KBM-7 (cell line): ENCODE data around the gene CD27.
"Not testable (repeated sequence)": the region's sequence is repeated elsewhere in the genome, so short reads cannot be mapped to it uniquely, and the experiment has no call there.

Experiments
- DNase-seq: peaks from one replicate; pipeline ENCODE4 v3.0.0-alpha.2; 2015
- in situ Hi-C: fragments of 300-500 bp; cut with MboI; formaldehyde crosslinking; loops from 2 replicates; pipeline ENCODE4 v1.14.3; 2020; ENCODE audit warnings: low sequenced_read_pairs, low pct_unique_long_range_greater_than_20kb, mixed read lengths

The CD27 gene

DNA sequence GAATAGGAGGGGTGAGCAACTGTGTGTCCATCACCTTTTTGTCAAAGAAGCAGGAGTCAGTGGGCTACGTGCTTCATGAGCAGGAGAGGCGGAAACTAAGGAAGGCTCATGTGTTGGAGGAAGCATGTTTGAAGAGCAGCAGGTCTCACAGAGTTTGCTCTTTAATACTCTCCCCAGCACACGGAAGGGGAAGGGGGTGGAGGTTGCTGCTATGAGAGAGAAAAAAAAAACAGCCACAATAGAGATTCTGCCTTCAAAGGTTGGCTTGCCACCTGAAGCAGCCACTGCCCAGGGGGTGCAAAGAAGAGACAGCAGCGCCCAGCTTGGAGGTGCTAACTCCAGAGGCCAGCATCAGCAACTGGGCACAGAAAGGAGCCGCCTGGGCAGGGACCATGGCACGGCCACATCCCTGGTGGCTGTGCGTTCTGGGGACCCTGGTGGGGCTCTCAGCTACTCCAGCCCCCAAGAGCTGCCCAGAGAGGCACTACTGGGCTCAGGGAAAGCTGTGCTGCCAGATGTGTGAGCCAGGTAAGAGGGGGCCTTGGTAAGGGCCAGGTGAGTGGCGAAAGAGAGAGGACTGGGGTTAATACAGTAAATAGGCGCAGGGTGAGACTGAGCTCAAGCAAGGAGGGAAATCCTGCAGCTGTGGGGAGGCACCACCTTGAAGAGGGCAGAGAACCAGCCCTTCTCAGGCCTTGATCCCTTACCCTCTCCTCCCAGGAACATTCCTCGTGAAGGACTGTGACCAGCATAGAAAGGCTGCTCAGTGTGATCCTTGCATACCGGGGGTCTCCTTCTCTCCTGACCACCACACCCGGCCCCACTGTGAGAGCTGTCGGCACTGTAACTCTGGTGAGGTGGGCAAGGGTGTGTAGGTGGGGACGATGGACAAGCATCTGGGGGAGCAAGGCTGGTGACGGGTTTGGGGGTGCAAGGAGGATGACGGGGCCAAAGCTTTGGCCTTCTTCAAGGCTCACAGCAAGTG is at the start of gene CD27:
CD27 (plus strand) TSS at position 252 of the 985 bp plus-strand sequence; CDS start at position 393, 141 bp downstream.
- in situ Hi-C loops, result no loop called here
- DNase-seq, result no peak

DNA sequence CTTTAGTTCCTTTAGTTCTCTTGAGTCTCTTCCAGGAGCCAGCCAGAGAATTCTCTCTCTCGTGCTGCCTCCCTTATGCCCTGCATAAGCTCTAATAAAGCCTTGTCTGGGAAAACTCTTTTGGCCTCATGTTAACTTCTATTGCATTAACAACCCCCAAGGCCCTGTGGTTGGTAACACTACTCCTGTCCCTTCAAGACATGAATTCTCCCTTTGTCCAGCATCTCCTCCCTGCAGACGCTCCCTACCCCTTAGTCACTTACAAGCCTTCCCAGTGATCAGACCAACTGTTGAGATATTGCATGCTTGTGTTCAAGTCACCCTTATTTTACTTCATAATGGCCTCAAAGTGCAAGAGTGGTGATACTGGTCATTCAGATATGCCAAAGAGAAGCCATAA is 48.7 kb upstream of the CD27 start:
- in situ Hi-C loops, result no loop called here
- no peak for DNase-seq

DNA sequence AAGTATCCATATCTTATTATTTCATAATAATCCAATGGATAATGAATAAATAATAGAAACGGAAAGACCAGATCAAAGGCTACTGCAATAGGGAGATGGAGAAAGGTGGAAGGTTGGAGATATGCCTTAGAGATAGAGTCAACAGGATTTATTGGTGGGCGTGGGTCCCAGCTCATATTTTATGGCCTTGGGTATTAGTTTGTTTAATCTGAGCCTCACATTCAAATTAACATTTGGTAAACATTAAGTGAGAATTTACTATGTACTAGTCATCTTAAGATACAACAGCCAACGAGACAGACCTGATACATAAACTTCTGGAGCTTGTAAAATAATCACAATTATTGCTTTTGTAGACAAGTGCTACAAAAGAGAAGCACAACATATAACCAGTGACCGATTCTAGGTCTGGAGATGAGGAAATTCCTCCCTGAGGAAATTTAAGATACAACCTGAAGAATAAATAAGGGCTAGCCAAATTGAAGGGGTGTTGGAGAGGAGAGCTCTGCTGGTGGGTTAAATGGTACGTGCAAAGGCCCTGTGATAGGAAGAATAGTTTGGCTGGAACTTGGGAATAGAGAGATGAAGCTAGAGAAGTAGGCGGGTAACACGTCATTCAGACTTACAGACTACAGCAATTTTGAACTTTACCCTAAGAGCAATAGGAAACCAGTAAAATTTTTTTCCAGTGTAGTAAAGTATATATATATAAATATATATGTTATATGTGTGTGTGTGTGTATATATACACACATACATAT is 44.7 kb upstream of the CD27 start:
- in situ Hi-C loops, result no loop called here
- no peak for DNase-seq

DNA sequence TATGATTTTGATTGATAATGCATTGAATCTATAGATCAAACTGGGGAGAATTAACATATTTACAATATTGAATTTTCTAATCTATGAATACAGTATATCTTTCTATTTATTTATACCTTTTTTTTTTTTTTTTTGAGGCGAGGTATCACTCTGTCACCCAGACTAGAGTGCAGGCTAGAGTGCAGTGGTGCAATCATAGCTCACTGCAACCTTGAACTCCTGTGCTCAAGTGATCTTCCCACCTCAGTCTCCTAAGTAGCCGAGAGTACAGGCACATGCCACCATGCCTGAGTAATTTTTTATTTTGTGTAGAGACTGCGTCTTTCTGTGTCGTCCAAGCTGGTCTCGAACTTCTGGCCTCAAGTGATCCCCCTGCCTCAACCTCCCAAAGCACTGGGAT is 40.4 kb upstream of the CD27 start:
- no peak for DNase-seq
- in situ Hi-C loops, result no loop called here

DNA sequence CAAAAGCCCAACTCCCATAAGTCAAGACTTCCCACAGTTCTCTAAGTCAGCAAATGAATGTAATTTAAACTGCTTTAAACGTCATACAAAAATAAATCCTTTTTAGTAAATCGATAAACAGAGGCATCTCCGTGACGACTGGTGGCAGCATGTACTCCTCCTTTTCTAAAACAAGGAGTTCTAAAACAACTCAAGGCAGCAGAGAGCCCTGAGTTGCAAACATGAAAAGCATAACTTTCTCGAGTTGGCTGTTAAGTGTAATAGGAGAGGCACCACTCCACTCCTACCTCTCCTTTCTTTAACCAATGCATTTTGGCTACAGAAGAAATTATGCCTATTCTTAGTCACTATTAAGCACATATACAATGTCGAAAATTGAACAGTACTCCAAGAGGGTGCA is 38.8 kb upstream of the CD27 start:
- in situ Hi-C loops, result no loop called here

DNA sequence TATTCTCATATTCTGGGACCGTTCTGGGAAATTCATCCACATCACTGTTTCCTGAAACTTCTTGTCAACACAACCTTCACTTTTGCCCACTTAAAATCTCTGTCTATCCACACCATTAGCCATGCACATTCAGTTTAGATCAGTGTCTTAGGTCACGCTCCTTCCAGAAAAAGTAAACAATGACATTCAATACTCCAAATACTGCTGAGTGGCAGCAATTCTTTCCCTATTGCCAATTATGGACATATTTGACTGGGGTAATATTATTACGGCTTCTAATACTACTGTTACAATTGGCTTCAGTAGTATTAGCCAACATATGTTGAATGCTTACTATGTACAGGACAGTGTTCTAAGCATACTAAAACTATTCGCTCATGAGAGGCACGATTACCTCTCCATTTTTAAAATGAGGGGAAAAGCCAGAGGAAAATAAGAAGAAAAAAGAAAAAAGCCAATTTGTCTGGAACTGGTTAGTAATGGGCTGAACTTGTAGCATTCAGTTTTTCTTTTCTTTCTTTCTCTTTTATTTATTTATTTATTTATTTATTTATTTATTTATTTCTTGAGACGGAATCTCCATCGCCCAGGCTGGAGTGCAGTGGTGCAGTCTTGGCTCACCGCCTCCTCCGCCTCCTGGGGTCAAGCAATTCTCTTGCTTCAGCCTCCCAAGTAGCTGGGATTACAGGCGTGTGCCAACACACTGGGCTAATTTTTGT is 37.4 kb upstream of the CD27 start:
- no peak for DNase-seq
- in situ Hi-C loops, result no loop called here

More for the DNA sequence above, 38.8 kb upstream of the CD27 start:
- no peak for DNase-seq

DNA sequence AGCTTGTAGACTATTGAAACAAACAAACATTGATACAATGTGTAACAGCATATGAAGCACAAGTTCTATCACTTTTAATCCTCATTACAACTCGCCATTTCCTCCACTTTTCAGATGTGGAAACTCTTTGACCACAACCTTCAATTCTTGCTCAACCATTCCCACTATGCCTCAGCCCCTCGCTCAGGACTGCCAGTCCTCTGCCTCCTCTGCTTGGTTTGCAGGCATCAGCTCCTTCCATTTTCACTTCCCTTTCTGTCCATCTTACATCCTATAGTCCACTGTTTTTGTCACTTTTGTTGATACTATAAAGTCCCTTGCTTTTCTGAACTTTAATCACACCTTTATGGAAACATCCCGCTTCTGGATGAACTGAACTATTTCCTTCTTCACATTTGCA is 28.2 kb upstream of the CD27 start:
- in situ Hi-C loops, result no loop called here
- peak; percentile 54 for DNase-seq

DNA sequence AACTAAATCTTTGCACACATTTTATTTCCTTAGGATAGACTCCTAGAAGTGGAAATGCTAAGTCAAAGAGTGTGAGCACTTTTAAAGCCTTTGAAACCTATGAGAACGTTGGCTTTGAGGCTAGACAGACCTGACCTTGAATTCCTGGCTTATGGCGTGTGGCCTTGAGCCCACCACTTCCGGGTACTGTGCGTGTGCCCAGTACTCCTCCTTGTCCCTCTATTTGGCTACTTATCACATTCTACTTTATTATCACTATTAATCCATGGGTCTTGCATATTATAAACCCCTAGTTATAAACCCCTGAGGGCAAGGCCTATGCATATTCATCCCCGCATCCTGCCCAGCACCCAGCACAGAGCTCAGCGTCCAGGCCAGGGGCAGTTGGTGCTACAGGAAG is 26.0 kb upstream of the CD27 start:
- in situ Hi-C loops, result no loop called here
- no peak for DNase-seq

DNA sequence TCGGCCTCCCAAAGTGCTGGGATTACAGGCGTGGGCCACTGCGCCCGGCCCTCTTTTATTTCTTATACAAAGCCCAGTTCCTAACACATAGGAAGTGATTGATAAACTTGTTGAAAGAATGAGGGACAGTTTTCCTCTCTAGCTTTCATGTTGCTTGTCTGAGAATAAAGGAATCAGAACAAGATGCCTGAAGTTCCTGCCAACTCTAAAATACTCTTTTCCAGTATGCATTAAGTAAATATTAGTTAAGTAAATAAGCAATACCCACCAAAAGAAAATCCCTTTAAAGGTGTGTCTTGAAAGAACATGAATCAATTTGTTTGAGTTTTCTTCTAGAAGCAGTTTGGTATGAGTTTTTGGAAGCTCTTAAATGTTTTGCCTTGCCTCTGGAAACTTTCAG is 24.4 kb upstream of the CD27 start:
- in situ Hi-C loops, result no loop called here

DNA sequence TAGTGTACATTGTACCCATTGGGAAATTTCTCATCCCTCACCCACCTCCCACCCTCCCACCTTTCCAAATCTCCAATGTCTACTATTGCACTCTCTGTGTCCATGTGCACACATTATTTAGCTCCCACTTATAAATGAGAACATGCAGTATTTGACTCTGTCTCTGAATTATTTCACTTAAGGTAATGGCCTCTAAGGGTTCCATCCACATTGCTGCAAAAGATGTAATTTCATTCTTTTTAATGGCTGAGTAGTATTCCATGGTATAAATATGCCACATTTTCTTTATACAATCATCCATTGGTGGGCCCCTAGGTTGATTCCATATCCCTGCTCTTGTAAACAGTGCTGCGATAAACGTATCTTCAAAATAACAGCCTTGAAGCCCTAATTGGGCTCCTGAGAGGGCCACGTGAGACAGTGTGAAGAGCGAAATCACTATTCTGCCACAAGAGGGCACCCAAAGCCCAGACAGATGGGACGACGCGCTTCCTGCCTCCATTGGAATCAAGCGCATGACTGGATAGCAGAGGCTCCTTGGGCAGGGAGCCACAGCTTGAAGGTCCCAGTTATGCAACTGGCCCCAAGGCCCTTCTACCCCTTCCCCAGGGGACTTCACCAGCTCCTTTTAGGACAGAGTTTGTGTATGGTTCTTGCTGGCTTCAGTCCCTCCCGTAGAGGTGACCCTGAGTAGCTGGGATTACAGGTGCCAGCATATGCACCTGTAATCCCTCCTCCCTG is 21.3 kb upstream of the CD27 start:
- in situ Hi-C loops, result no loop called here
- peak; percentile 93 for DNase-seq

More for the DNA sequence above, 24.4 kb upstream of the CD27 start:
- DNase-seq, result no peak

DNA sequence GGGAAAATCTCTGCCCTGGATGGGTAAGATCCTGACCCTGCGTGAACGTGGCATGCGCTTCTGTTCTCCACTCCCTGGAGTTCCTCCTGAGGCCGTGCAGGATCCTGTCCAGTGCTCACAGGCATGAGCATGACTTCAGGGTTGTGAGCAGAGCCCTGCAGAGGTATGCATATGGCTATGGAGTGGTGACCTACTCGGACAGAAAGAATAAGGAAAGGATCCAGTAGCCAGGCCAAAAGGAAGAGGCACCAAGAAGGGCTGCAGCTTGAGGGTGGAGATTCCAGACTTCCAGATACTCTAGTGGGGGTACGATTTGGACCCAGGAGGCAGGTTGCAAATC is 20.8 kb upstream of the CD27 start:
- in situ Hi-C loops, result no loop called here
- no peak for DNase-seq

DNA sequence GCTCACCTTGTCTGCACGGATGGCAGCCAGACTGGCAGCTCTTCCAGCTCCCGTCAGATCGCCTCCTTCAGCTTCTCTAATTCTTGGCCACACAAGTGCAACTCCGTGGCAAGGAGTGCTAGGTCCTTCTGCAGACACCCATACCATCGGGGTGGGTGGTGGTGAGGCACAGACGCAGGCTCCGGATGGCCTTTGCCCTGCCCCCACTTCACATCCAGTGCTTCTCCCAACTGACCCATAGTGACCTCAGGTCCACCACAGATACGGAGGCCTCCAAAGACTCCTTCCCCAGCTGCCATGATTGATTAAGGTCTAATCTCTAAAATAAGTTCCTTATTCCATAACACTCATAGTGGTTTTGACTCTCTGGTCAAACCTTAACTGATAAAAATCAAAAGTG is 19.9 kb upstream of the CD27 start:
- DNase-seq, result no peak
- in situ Hi-C loops, result no loop called here

DNA sequence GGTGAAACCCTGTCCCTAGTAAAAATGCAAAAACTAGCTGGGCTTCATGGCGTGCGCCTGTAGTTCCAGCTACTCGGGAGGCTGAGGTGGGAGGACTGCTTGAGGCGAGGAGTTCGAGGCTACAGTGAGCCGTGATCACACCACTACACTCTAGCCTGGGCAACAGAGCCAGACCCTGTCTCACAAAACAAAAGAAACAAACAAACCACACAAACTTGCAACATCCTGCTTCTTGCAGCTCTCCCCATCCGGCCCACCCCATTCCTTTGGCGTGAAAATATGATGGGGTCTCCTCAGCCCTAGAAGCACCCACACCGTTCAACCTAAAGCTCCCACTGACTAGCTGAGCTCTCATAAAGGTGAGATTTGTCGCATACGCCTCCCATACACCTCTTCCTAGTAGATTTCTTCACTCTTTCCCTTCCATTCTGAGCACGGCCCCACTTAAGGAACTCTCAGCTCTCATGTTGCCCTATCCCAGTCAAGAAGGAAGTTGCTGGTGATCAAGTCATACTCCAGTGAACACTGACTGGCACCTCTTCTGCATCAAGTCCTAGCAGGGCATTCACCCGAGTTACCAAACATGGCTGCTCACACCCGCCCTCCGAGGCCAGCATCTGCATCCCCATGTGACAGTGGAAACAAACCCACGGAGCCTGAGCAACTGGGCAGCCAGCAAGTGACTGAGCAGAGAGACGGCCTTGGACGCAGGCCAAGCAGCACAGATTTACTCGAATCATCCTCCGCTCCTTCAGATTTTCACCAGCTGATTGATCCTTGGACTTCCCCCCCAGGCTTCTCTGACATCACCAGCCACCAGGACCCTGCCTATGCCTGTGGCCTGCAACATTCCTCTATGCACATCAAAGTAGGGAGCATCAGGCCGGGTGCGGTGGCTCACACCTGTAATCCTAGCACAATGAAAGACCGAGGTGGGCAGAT is 18.9 kb upstream of the CD27 start:
- DNase-seq, result peak; percentile 55
- in situ Hi-C loops, result no loop called here

DNA sequence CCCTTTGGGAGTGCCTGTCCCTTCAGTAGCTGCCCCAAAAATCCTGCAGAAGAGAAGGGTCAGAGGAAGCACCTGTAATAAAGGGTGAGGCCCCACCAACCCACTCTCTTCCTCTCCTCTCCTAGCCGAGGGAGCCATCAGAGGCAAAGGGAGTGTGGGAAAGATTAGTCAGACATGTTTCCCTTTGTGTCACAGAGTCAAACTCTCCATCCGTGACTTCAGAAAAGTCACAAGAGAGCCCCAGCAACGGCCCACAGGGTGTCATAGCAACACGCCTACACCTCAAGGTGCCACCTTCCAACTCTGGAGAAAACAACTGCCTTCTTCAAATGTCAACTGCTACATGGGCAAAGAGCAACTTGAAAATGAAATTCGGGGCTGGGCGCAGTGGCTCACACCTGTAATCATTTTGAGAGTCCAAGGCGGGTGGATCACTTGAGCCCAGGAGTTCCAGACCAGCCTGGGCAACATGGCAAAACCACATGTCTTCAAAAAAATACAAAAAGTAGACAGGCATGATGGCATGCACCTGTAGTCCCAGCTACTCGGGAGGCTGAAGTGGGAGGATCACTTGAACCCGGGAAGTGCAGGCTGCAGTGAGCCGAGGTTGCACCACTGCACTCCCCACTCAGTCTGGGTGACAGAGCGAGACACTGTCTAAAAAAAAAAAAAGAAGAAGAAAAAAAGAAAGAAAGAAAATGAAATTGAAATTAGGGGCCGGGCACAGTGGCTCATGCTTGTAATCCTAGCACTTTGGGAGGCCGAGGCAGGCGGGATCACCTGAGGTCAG is 17.7 kb upstream of the CD27 start:
- in situ Hi-C loops, result no loop called here

DNA sequence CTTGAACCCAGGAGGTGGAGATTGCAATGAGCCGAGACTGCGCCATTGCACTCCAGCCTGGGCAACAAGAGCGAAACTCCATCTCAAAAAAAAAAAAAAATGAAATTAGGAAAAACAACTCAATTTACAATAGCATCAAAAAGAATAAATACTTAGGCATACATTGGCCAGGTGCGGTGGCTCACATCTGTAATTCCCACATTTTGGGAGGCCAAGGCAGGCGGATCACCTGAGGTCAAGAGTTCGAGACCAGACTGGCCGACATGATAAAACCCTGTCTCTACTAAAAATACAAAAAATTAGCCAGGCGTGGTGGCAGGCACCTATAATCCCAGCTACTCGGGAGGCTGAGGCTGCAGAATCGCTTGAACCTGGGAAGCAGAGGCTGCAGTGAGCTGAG is 17.0 kb upstream of the CD27 start:
- DNase-seq, in situ Hi-C loops: not testable (repeated sequence)

More for the DNA sequence above, 17.7 kb upstream of the CD27 start:
- peak; percentile 46 for DNase-seq

DNA sequence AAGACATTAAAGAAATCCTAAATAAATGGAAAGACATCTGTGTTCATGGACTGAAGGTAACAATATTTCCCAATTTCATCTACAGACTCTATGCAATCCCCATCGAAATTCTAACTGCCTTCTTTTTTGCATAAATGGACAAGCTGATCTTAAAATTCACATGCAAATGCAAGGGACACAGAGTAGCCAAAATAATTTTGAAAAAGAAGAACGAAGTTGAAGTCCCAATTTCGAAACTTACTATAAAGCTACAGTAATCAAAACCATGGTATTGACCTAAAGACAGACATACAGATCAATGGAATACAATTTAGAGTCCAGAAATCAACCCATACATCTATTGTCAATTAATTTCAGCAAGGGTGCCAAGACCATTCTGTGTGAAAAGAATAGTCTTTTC is 16.4 kb upstream of the CD27 start:
- DNase-seq, result no peak
- in situ Hi-C loops, result no loop called here
